ENCODE measurements around the gene PLA2G4B. TPM values are rescaled to one million over a fixed set of nuclear protein-coding genes. Genes with fewer than 3 reads are reported as not detected.

The PLA2G4B gene
- polyA plus RNA-seq, 1 donor (not counting 4 experiments of a cell fraction or from before 2014, with no cell fraction given) = 8.6 TPM

DNA sequence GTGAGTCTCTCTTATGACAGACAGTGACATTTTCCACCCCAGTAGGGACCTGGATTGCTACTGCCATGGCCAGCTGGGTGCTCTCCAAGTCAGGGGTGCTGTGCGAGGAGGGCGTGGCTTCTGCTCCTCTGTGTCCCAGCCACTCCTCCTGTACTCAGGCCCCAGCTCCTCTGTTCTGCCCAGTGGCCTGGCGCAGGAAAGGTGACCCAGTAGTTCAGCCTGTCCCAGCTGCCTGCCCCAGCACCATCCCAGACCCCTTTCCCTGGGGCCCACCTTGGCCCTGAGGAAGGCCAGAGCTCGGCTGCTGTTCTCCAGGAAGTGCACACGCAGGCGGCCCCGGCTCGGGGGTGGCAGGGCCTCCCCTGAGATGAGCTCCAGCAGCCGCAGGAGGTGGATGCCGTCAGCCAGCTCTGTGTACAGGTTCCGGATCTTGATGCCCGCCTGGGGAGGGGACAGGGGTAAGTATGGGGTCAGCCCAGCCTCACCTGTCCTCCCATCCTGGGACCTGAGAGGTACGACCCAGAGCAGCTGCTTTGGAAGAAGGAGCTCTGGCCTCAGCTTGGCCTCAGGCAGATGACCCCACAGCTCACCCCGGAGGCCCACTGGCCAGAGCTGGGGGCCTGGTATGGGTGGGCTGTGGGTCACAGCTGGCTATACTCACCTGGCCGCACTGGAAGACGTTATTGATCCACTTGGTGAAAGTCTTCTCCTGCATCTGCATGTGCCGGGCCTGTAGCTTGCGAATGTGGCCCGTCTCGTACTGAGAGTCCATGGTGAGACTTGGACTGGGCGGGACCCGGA, 54.2 kb downstream of the PLA2G4B start:
- no peaks in the 10 kb centered on the region for H4K20me1 ChIP-seq (ENCODE audit: control insufficient read depth, extremely low read depth, insufficient read depth, low read length)
- no peaks in the 10 kb centered on the region for H3K9me3 ChIP-seq (ENCODE audit: control insufficient read depth, low read depth, low read length)
- no peak for DNase-seq (ENCODE audit: low read depth, low spot score)
- no peak overlapping the region for H3K4me2 ChIP-seq (ENCODE audit: control insufficient read depth, extremely low read depth, insufficient read depth, low read depth, low read length)
- dilution Hi-C loops (cut with MboI; ENCODE audit: extremely low pct_ligation_motif_present, low sequenced_read_pairs) = no loop called here
- H3K9me1 ChIP-seq (ENCODE audit: control insufficient read depth, extremely low read depth, insufficient read depth, low read length) = no peaks in the 10 kb centered on the region
- H3K27me3 ChIP-seq (ENCODE audit: control insufficient read depth, extremely low read depth, insufficient read depth, low read length) = no peaks in the 10 kb centered on the region
- no peak overlapping the region for H3K9ac ChIP-seq (ENCODE audit: control insufficient read depth, extremely low read depth, insufficient read depth, low read length)
- no peak overlapping the region for H2AFZ ChIP-seq (ENCODE audit: control insufficient read depth, low read length)
- FAIRE-seq = no peak
- no peak for TF ChIP-seq EZH2 (IDR thresholded peaks at IDR 0.05; ENCODE audit: low read length)
- TF ChIP-seq, protein P1, sequence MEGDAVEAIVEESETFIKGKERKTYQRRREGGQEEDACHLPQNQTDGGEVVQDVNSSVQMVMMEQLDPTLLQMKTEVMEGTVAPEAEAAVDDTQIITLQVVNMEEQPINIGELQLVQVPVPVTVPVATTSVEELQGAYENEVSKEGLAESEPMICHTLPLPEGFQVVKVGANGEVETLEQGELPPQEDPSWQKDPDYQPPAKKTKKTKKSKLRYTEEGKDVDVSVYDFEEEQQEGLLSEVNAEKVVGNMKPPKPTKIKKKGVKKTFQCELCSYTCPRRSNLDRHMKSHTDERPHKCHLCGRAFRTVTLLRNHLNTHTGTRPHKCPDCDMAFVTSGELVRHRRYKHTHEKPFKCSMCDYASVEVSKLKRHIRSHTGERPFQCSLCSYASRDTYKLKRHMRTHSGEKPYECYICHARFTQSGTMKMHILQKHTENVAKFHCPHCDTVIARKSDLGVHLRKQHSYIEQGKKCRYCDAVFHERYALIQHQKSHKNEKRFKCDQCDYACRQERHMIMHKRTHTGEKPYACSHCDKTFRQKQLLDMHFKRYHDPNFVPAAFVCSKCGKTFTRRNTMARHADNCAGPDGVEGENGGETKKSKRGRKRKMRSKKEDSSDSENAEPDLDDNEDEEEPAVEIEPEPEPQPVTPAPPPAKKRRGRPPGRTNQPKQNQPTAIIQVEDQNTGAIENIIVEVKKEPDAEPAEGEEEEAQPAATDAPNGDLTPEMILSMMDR (optimal IDR thresholded peaks at IDR 0.05 in 1 of 3, IDR thresholded peaks at IDR 0.05 in 1 of 3, conservative IDR thresholded peaks at IDR 0.05 in 1 of 3; ENCODE audit: extremely low read depth in 1 of 3, insufficient read depth in 2 of 3, low read length in 3 of 3) = no peak
- H3K27ac ChIP-seq (ENCODE audit: control insufficient read depth, insufficient read depth, low read length) = no peak overlapping the region
- H3K79me2 ChIP-seq (ENCODE audit: control insufficient read depth, insufficient read depth, low read length) = no peaks in the 10 kb centered on the region
- no peak overlapping the region for H3K4me3 ChIP-seq (ENCODE audit: control insufficient read depth in 2 of 3, extremely low read depth in 1 of 3, insufficient read depth in 2 of 3, low read depth in 1 of 3, low read length in 3 of 3)
- peaks cover 0 to 10% of the 10 kb centered on the region in 2 experiments for H3K36me3 ChIP-seq (ENCODE audit: control insufficient read depth in 2 of 2, extremely low read depth in 1 of 2, insufficient read depth in 2 of 2, low read length in 2 of 2)
- H3K4me1 ChIP-seq (ENCODE audit: control insufficient read depth, extremely low read depth, insufficient read depth, low read length) = peaks cover 19% of the 10 kb centered on the region

DNA sequence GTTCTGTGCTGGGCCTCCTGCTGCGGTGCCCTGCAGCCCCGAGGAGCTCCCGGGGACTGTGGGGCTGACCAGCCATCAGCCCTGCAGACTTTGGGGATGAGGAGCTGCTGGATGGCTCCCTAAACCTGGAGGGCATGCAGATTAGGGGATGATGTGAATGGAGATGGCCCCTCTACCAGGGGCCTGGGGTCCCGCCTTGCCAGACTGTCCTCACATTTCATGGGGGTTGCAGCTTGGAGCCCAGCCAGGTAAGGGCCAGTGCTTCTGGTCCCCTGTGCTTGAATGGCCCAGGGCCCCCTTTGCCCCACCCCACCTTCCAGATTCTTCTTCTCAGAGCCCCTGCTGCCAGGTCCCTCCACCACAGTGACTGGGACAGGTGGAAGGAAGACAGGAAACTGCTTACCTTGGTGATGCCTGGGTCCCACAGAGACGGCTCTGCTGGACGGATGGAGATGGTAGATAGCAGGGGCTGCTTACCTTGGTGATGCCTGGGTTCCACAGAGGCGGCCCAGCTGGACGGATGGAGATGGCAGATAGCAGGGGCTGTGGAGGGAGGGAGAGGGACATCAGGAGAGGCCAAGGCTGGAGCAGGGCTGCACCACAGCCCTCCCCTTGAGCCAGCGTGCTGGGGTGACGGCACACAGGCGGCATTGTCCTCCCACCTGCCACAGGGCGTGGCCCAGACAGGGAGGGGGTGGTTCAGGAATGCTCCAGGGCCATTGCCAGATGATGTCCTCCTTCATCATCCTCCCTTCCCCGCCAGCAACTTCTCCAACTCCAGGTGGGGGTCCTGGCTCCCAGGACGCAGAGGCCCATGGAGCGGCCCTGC, 55.0 kb downstream of the PLA2G4B start, which contains the start of gene SPTBN5:
Gene SPTBN5 (minus strand): TSS at position 632 of the 829 bp plus-strand sequence. CDS start 556 bp downstream, at position 76.
- no peak for TF ChIP-seq EZH2 (IDR thresholded peaks at IDR 0.05; ENCODE audit: low read length)
- TF ChIP-seq, protein P1 (optimal IDR thresholded peaks at IDR 0.05 in 1 of 3, IDR thresholded peaks at IDR 0.05 in 1 of 3, conservative IDR thresholded peaks at IDR 0.05 in 1 of 3; ENCODE audit: extremely low read depth in 1 of 3, insufficient read depth in 2 of 3, low read length in 3 of 3) = no peak
- Histone ChIP-seq H3K79me2 (ENCODE audit: control insufficient read depth, insufficient read depth, low read length) (no peaks in the 10 kb centered on the region), H3K9ac (ENCODE audit: control insufficient read depth, extremely low read depth, insufficient read depth, low read length) (peak within 1 kb of the TSS; percentile 72), H3K4me2 (ENCODE audit: control insufficient read depth, extremely low read depth, insufficient read depth, low read depth, low read length) (peak within 1 kb of the TSS; percentile 65), H4K20me1 (ENCODE audit: control insufficient read depth, extremely low read depth, insufficient read depth, low read length) (no peaks in the 10 kb centered on the region), H2AFZ (ENCODE audit: control insufficient read depth, low read length) (peak within 1 kb of the TSS; percentile 39), H3K36me3 (ENCODE audit: control insufficient read depth in 2 of 2, extremely low read depth in 1 of 2, insufficient read depth in 2 of 2, low read length in 2 of 2) (peaks cover 0 to 10% of the 10 kb centered on the region in 2 experiments), H3K9me3 (ENCODE audit: control insufficient read depth, low read depth, low read length) (no peaks in the 10 kb centered on the region), H3K9me1 (ENCODE audit: control insufficient read depth, extremely low read depth, insufficient read depth, low read length) (no peaks in the 10 kb centered on the region), H3K27me3 (ENCODE audit: control insufficient read depth, extremely low read depth, insufficient read depth, low read length) (no peaks in the 10 kb centered on the region), H3K4me1 (ENCODE audit: control insufficient read depth, extremely low read depth, insufficient read depth, low read length) (peaks cover 19% of the 10 kb centered on the region), H3K27ac (ENCODE audit: control insufficient read depth, insufficient read depth, low read length) (peak within 1 kb of the TSS; percentile 77), H3K4me3 (ENCODE audit: control insufficient read depth in 2 of 3, extremely low read depth in 1 of 3, insufficient read depth in 2 of 3, low read depth in 1 of 3, low read length in 3 of 3) (peak within 1 kb of the TSS in 2 of 3 experiments; percentile 9 to 30)
- DNase-seq (ENCODE audit: low read depth, low spot score) (no peak), FAIRE-seq (no peak)
- dilution Hi-C loops (cut with MboI; ENCODE audit: extremely low pct_ligation_motif_present, low sequenced_read_pairs) = no loop called here

Data from keratinocyte (primary cell).